K562 (cell line): ENCODE results near the gene BIRC6. TPM values are rescaled to one million over a fixed set of nuclear protein-coding genes. Genes with fewer than 3 reads are reported as not detected.

Source experiments
- ATAC-seq: fragments of 200-7000 bp; cut with Tn5 transposase; 3 replicates; pipeline ENCODE4 v1.9.1; 2020; ENCODE audit warnings: moderate library complexity
- BruUV-seq: library from RNA; stranded (reverse); fragments of 400-500 nt; replicated peaks from 2 replicates; lab custom pipeline; 2021; lab: Mats Ljungman, UMichigan
- CTCF ChIA-PET: fragments of 300-600 bp; formaldehyde crosslinking; extraction: SDS; loops from one replicate; lab custom pipeline; 2021; ENCODE audit warnings: low intra/inter-chr PET ratio; lab: Yijun Ruan, JAX
- POLR2A ChIA-PET: fragments of 300-600, 350-650 bp; sonication (Branson Sonifier 250); formaldehyde crosslinking; extraction: SDS; loops from one replicate; lab custom pipeline; 2021; ENCODE audit warnings: antibody characterized with exemption, inconsistent platforms; lab: Yijun Ruan, JAX
- DNase-seq, 4 experiments: peaks; one replicate each; pipeline versions ENCODE4 v3.0.0 to v3.0.0-alpha.2; 2011 to 2018; ENCODE audit warnings: low spot score in 3 of 4, mixed read lengths in 3 of 4; ENCODE audit errors: extremely low read depth in 1 of 4
- FAIRE-seq: peaks from 2 replicates; lab custom pipeline; 2011; peaks lifted over from hg19 to GRCh38; lab: Jason Lieb, UNC
- H2AFZ ChIP-seq: 2 replicates; pipeline ENCODE4 v1.6.0; 2011; ENCODE audit warnings: low read depth, low read length, control low read depth, inconsistent platforms
- H3K27ac ChIP-seq: fragments of 200-600 bp; 3 replicates; pipeline ENCODE4 v1.8.0; 2011; ENCODE audit warnings: low read depth, mild to moderate bottlenecking, control low read depth, inconsistent platforms, low read length, moderate library complexity, mixed read lengths; ENCODE audit errors: extremely low read depth
- H3K27me3 ChIP-seq, 2 experiments: fragments of 300-600 bp in 1 of 2; 2 replicates in 1 of 2; 3 replicates in 1 of 2; pipeline versions ENCODE4 v1.6.0 to v1.8.0; 2011; ENCODE audit warnings: inconsistent platforms in 2 of 2, low read length in 2 of 2, mild to moderate bottlenecking in 1 of 2, mixed read lengths in 1 of 2, moderate library complexity in 1 of 2; ENCODE audit not compliant: control insufficient read depth in 2 of 2, insufficient read depth in 2 of 2
- H3K36me3 ChIP-seq: fragments of 300-600 bp; 3 replicates; pipeline ENCODE4 v1.8.0; 2011; ENCODE audit warnings: mild to moderate bottlenecking, low read length, inconsistent platforms; ENCODE audit not compliant: control insufficient read depth, insufficient read depth
- H3K4me1 ChIP-seq, 2 experiments: fragments of 200-600 bp in 1 of 2; replicated peaks in 1 of 2; 2 replicates in 1 of 2; 3 replicates in 1 of 2; pipeline versions ENCODE4 v1.5.1 to v1.8.0; 2011; ENCODE audit warnings: inconsistent platforms in 2 of 2, low read length in 2 of 2, mild to moderate bottlenecking in 1 of 2, mixed read lengths in 1 of 2, moderate library complexity in 1 of 2; ENCODE audit not compliant: control insufficient read depth in 2 of 2, insufficient read depth in 2 of 2
- H3K4me2 ChIP-seq: 2 replicates; pipeline ENCODE4 v1.6.1; 2011; ENCODE audit warnings: low read length, control low read depth, inconsistent platforms, mixed read lengths; ENCODE audit not compliant: insufficient read depth
- H3K4me3 ChIP-seq: fragments of 200-600 bp; sonication (generic), shearing (Covaris generic); 2 replicates; pipeline ENCODE4 v1.5.1; 2016; ENCODE audit warnings: control low read depth, inconsistent platforms
- H3K79me2 ChIP-seq: fragments of 200-600 bp; 3 replicates; pipeline ENCODE4 v1.8.0; 2011; ENCODE audit warnings: low read length, inconsistent platforms; ENCODE audit not compliant: control insufficient read depth, insufficient read depth
- H3K9ac ChIP-seq, 2 experiments: 2 replicates each; pipeline versions ENCODE4 v1.6.0 to v1.6.1; 2011; ENCODE audit warnings: low read depth in 2 of 2, low read length in 2 of 2, control low read depth in 1 of 2, inconsistent platforms in 1 of 2, mild to moderate bottlenecking in 1 of 2, mixed read lengths in 1 of 2; ENCODE audit not compliant: insufficient read depth in 1 of 2
- H3K9me1 ChIP-seq: one replicate; pipeline ENCODE4 v1.6.0; 2011; ENCODE audit warnings: inconsistent platforms, mild to moderate bottlenecking, low read length, moderate library complexity; ENCODE audit not compliant: control insufficient read depth, insufficient read depth
- H3K9me3 ChIP-seq: replicated peaks from 2 replicates; pipeline ENCODE4 v1.5.1; 2011; ENCODE audit warnings: low read depth, low read length, inconsistent platforms; ENCODE audit not compliant: control insufficient read depth, insufficient read depth
- H4K20me1 ChIP-seq: replicated peaks from 2 replicates; pipeline ENCODE4 v1.6.1; 2011; ENCODE audit warnings: low read length, inconsistent platforms, mixed read lengths; ENCODE audit not compliant: control insufficient read depth, insufficient read depth
- BMI1 ChIP-seq: fragments of 150-350 bp; IDR thresholded peaks from 2 replicates; pipeline ENCODE4 v1.6.1; 2014; ENCODE audit warnings: low read length
- FOXK1 ChIP-seq: sonication (generic); formaldehyde crosslinking; IDR thresholded peaks from 2 replicates; pipeline ENCODE4 v1.8.0; 2022; ENCODE audit warnings: missing genetic modification reagents, mild to moderate bottlenecking, borderline replicate concordance
- HIVEP1 ChIP-seq: fragments of 250-450 bp; sonication (Bioruptor Pico); IDR thresholded peaks from 2 replicates; pipeline ENCODE4 v1.4.0; 2020; ENCODE audit warnings: mild to moderate bottlenecking
- HNRNPLL ChIP-seq: fragments of 200-400 bp; formaldehyde crosslinking; IDR thresholded peaks from 2 replicates; pipeline ENCODE4 v1.6.1; 2017; ENCODE audit warnings: low read length, low read depth, mild to moderate bottlenecking; ENCODE audit not compliant: poor library complexity, severe bottlenecking
- HOXB6 ChIP-seq: fragments of 250-450 bp; sonication (Bioruptor Pico); IDR thresholded peaks from 2 replicates; pipeline ENCODE4 v1.5.1; 2022; ENCODE audit warnings: mild to moderate bottlenecking, borderline replicate concordance
- MTF1 ChIP-seq: fragments of 250-450 bp; sonication (Bioruptor Pico); IDR thresholded peaks from 2 replicates; pipeline ENCODE4 v1.9.0; 2021; ENCODE audit warnings: moderate library complexity, mild to moderate bottlenecking, inconsistent platforms, borderline replicate concordance
- NFIX ChIP-seq: fragments of 250-450 bp; sonication (Bioruptor Pico); IDR thresholded peaks from 2 replicates; pipeline ENCODE4 v1.4.0; 2020; ENCODE audit warnings: low read depth, mild to moderate bottlenecking, moderate library complexity
- RAD51 ChIP-seq: fragments of 450-650 bp; IDR thresholded peaks from 2 replicates; pipeline ENCODE4 v1.7.1; 2016; ENCODE audit warnings: low read depth, mild to moderate bottlenecking, borderline replicate concordance
- SRSF7 ChIP-seq: fragments of 200-400 bp; formaldehyde crosslinking; optimal IDR thresholded peaks from 2 replicates; pipeline ENCODE3; 2017; ENCODE audit warnings: mild to moderate bottlenecking, low read depth, low read length
- U2AF1 ChIP-seq: fragments of 200-400 bp; formaldehyde crosslinking; optimal IDR thresholded peaks from 2 replicates; pipeline ENCODE3; 2017; ENCODE audit warnings: mild to moderate bottlenecking, low read depth, low read length, moderate library complexity
- ZNF431 ChIP-seq: sonication (generic); formaldehyde crosslinking; IDR thresholded peaks from 2 replicates; pipeline ENCODE4 v1.8.0; 2022; ENCODE audit warnings: mild to moderate bottlenecking, missing genetic modification reagents
- ZNF444 ChIP-seq: fragments of 250-450 bp; sonication (Bioruptor Pico); IDR thresholded peaks from 2 replicates; pipeline ENCODE4 v1.4.0; 2020; ENCODE audit warnings: mild to moderate bottlenecking, moderate library complexity
- WGBS: fragments of 100-300 bp; shearing (Covaris generic); methylation state at CpG from one replicate; pipeline ENCODE4 v1.1.6; 2016; ENCODE audit warnings: low coverage, mixed read lengths; ENCODE audit not compliant: insufficient coverage; ENCODE audit errors: missing lambda C conversion rate; 5-methylcytosine and 5-hydroxymethylcytosine counted together
- in situ Hi-C: fragments of 300-500 bp; cut with MboI; formaldehyde crosslinking; loops from 4 replicates; pipeline ENCODE4 v1.15.0; 2018; ENCODE audit warnings: inconsistent platforms, mixed read lengths
- intact Hi-C: fragments of 100-400 bp; cut with micrococcal nuclease; formaldehyde crosslinking; loops from 2 replicates; pipeline ENCODE4 v1.14.2; 2022
- polyA plus RNA-seq, 8 experiments: library from polyadenylated mRNA; depleted of rRNA in 4 of 8; stranded (reverse) in 5 of 8; unstranded in 3 of 8; fragments of >200 nt; fragmentation: Nextera tagmentation in 2 of 8; fragmentation: Illumina TruSeq in 1 of 8; extraction: Ambion mirVana in 2 of 8; extraction: Trizol in 1 of 8; gene quantifications; 2 replicates each; pipeline versions ENCODE4 v1.2.1 to v1.2.3, GENCODE V29; 2011 to 2014; ENCODE audit warnings: inconsistent platforms in 1 of 8, missing spikeins in 1 of 8
- total RNA-seq, 7 experiments: library from RNA; depleted of rRNA in 6 of 7; stranded (reverse); fragments of >200 nt in 6 of 7; fragmentation: Illumina TruSeq in 2 of 7; extraction: Trizol in 2 of 7; gene quantifications; 2 replicates each; pipeline versions ENCODE4 v1.2.1 to v1.2.3, GENCODE V29; 2011 to 2021; ENCODE audit warnings: low replicate concordance in 1 of 7
- TF ChIP-seq, protein P1 (sequence below): sonication (generic); formaldehyde crosslinking; IDR thresholded peaks from 2 replicates; pipeline ENCODE4 v1.8.1; 2023; ENCODE audit warnings: mild to moderate bottlenecking, missing genetic modification reagents
- TF ChIP-seq, protein P2 (sequence below): sonication (generic); formaldehyde crosslinking; IDR thresholded peaks from 2 replicates; pipeline ENCODE4 v1.8.1; 2023; ENCODE audit warnings: mild to moderate bottlenecking, missing genetic modification reagents
- TF ChIP-seq, protein P3 (sequence below): fragments of 250-450 bp; sonication (Bioruptor Pico); IDR thresholded peaks from 2 replicates; pipeline ENCODE4 v1.8.0; 2021; ENCODE audit warnings: mild to moderate bottlenecking, moderate library complexity

Gene BIRC6
- total and polyA plus RNA-seq, 9 of the 15 experiments (the other 6 are each of a cell fraction or from before 2014, with no cell fraction given): 18.8 to 110 (median 49.8) TPM

DNA sequence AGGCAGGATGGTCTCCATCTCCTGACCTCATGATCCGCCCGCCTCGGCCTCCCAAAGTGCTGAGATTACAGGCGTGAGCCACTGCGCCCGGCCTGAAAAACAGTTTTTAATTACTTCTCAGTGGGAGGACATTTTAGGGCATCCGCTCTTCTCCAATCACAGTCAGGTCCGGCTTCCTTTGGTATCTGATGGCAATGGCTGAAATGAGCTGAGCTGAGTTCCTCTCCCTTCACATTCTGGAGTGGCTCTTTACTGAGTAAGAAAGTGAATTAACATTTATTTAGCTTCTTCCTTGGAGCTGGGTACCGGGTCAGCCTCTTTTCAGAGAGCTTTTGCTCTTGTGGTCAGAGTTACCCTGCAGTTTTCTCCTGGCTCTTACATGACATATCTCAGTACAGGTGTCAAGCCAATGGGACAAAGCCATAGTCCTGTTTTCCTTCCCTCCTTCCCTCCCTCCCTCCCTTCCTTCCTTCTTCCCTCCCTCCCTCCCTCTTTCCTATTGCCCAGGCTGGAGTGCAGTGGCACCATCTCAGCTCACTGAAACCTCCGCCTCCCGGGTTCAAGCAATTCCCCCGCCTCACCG lies 269.9 kb downstream of the BIRC6 start (continued):
- no peak for TF ChIP-seq HOXB6 (CRISPR knock-in tag)
- no peak for TF ChIP-seq HIVEP1 (CRISPR knock-in tag)
- TF ChIP-seq ZNF444 (CRISPR knock-in tag): no peak
- no peak for TF ChIP-seq SRSF7
- TF ChIP-seq HNRNPLL: no peak
- TF ChIP-seq NFIX (CRISPR knock-in tag): no peak
- TF ChIP-seq, protein P1, sequence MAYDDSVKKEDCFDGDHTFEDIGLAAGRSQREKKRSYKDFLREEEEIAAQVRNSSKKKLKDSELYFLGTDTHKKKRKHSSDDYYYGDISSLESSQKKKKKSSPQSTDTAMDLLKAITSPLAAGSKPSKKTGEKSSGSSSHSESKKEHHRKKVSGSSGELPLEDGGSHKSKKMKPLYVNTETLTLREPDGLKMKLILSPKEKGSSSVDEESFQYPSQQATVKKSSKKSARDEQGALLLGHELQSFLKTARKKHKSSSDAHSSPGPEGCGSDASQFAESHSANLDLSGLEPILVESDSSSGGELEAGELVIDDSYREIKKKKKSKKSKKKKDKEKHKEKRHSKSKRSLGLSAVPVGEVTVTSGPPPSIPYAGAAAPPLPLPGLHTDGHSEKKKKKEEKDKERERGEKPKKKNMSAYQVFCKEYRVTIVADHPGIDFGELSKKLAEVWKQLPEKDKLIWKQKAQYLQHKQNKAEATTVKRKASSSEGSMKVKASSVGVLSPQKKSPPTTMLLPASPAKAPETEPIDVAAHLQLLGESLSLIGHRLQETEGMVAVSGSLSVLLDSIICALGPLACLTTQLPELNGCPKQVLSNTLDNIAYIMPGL (CRISPR knock-in tag): no peak
- no peak for TF ChIP-seq U2AF1
- TF ChIP-seq RAD51: no peak
- TF ChIP-seq, all 486 proteins: peak for 0

DNA sequence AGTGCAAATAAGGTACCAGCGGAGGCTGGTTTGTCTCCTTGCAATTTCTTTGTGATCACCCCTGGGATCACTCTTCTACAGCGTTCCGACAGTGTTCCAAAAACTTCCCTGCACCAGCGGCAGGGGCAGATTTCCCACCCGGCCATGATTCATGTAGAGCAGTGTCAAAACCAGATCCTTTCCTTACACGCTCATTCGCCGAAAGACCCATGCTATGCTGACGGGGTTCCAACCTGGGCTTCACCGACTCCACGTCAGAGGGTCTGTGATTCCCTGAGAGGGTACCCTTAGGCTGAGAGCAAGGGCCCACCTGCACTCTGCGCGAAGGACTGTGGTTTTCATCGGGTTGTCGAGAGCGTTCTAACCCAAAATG lies 270.6 kb downstream of the BIRC6 start:
- Histone ChIP-seq H2AFZ (peak overlapping the region; percentile 97), H3K9me3 (no peaks in the 10 kb centered on the region), H3K27me3 (no peaks in the 10 kb centered on the region), H3K4me3 (peak overlapping the region; percentile 60; the same call in 1 of the 2 replicates), H3K4me1 (peaks cover 7 to 10% of the 10 kb centered on the region in 2 experiments; a peak in 3 of 5 replicates), H3K27ac (peak overlapping the region; percentile 72), H3K9ac (peak overlapping the region; percentile 54 to 82; a peak in 3 of 4 replicates), H4K20me1 (no peaks in the 10 kb centered on the region), H3K79me2 (peaks cover 32% of the 10 kb centered on the region), H3K9me1 (no peaks in the 10 kb centered on the region), H3K4me2 (peak overlapping the region; percentile 93), H3K36me3 (peaks cover 23% of the 10 kb centered on the region; the same call in 1 of the 3 replicates)
- in situ Hi-C loops: no loop called here
- 52% methylated on average over 16 of the region's 16 CpGs for WGBS
- BruUV-seq: no TSS peak
- POLR2A ChIA-PET: interaction anchor here (0.6 to 1.6 kb wide), 3 partner anchors 15 to 825 kb away, joined by 4 to 5 read pairs (median 4); no protein-coding TSS in a partner anchor
- intact Hi-C loops: no loop called here
- CTCF ChIA-PET: no interaction called here
- no peak for FAIRE-seq
- no peak for DNase-seq
- ATAC-seq: peak; percentile 1; the same call in 2 of the 3 replicates
- TF ChIP-seq, protein P2, sequence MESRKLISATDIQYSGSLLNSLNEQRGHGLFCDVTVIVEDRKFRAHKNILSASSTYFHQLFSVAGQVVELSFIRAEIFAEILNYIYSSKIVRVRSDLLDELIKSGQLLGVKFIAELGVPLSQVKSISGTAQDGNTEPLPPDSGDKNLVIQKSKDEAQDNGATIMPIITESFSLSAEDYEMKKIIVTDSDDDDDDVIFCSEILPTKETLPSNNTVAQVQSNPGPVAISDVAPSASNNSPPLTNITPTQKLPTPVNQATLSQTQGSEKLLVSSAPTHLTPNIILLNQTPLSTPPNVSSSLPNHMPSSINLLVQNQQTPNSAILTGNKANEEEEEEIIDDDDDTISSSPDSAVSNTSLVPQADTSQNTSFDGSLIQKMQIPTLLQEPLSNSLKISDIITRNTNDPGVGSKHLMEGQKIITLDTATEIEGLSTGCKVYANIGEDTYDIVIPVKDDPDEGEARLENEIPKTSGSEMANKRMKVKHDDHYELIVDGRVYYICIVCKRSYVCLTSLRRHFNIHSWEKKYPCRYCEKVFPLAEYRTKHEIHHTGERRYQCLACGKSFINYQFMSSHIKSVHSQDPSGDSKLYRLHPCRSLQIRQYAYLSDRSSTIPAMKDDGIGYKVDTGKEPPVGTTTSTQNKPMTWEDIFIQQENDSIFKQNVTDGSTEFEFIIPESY: peak; percentile 77; the same call in 1 of the 2 replicates
- no peak for TF ChIP-seq FOXK1
- TF ChIP-seq ZNF431 (CRISPR knock-in tag): no peak
- TF ChIP-seq, protein P3, sequence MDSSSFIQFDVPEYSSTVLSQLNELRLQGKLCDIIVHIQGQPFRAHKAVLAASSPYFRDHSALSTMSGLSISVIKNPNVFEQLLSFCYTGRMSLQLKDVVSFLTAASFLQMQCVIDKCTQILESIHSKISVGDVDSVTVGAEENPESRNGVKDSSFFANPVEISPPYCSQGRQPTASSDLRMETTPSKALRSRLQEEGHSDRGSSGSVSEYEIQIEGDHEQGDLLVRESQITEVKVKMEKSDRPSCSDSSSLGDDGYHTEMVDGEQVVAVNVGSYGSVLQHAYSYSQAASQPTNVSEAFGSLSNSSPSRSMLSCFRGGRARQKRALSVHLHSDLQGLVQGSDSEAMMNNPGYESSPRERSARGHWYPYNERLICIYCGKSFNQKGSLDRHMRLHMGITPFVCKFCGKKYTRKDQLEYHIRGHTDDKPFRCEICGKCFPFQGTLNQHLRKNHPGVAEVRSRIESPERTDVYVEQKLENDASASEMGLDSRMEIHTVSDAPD (CRISPR knock-in tag): no peak
- no peak for TF ChIP-seq MTF1 (CRISPR knock-in tag)
- TF ChIP-seq BMI1: no peak
